Neural cell (in vitro differentiated cells): ENCODE data around the gene ZBTB42. TPM values are rescaled to one million over a fixed set of nuclear protein-coding genes. Genes with fewer than 3 reads are reported as not detected.

Source experiments
- H2AFZ ChIP-seq: fragments of 200-600, 300-800 bp; sonication (generic), shearing (Covaris generic); 2 replicates; pipeline ENCODE4 v1.6.0; 2014; ENCODE audit warnings: low read depth, mild to moderate bottlenecking, antibody characterized with exemption, low read length, moderate library complexity
- H3F3A ChIP-seq: fragments of 200-600 bp; shearing (Covaris generic); 2 replicates; pipeline ENCODE4 v1.6.1; 2016; ENCODE audit warnings: mild to moderate bottlenecking, moderate library complexity, mixed read lengths, antibody characterized with exemption, low read length; ENCODE audit not compliant: insufficient read depth, poor library complexity, severe bottlenecking
- H3K27ac ChIP-seq: fragments of 200-600, 300-800 bp; sonication (generic), shearing (Covaris generic); 2 replicates; pipeline ENCODE4 v1.5.1; 2014; ENCODE audit warnings: mild to moderate bottlenecking, low read length, moderate library complexity
- H3K27me3 ChIP-seq: fragments of 300-800, 200-600 bp; sonication (generic), shearing (Covaris generic); 2 replicates; pipeline ENCODE4 v1.6.0; 2014; ENCODE audit warnings: mild to moderate bottlenecking, low read depth, low read length, moderate library complexity; ENCODE audit not compliant: insufficient read depth
- H3K36me3 ChIP-seq: fragments of 300-800, 200-600 bp; sonication (generic), shearing (Covaris generic); 2 replicates; pipeline ENCODE4 v1.5.1; 2014; ENCODE audit warnings: mild to moderate bottlenecking, antibody characterized with exemption, low read length, moderate library complexity; ENCODE audit not compliant: insufficient read depth
- H3K4me2 ChIP-seq: fragments of 300-800, 200-600 bp; sonication (generic), shearing (Covaris generic); 2 replicates; pipeline ENCODE4 v1.6.0; 2014; ENCODE audit warnings: mild to moderate bottlenecking, low read length
- H3K4me3 ChIP-seq: fragments of 300-800, 200-600 bp; sonication (generic), shearing (Covaris generic); 2 replicates; pipeline ENCODE4 v1.5.1; 2014; ENCODE audit warnings: mild to moderate bottlenecking, low read length, moderate library complexity
- H3K79me2 ChIP-seq: fragments of 200-600 bp; shearing (Covaris generic); replicated peaks from 2 replicates; pipeline ENCODE4 v1.6.0; 2014; ENCODE audit warnings: mild to moderate bottlenecking, low read length, moderate library complexity; ENCODE audit not compliant: insufficient read depth
- H3K9ac ChIP-seq: fragments of 300-800, 200-600 bp; sonication (generic), shearing (Covaris generic); 2 replicates; pipeline ENCODE4 v1.6.1; 2016; ENCODE audit warnings: mild to moderate bottlenecking, low read length, mixed read lengths
- H3K9me2 ChIP-seq: fragments of 200-600 bp; shearing (Covaris generic); 2 replicates; pipeline ENCODE4 v1.6.1; 2016; ENCODE audit warnings: mild to moderate bottlenecking, low read length, mixed read lengths; ENCODE audit not compliant: insufficient read depth
- H3K9me3 ChIP-seq: fragments of 200-600, 300-800 bp; sonication (generic), shearing (Covaris generic); 2 replicates; pipeline ENCODE4 v1.6.1; 2016; ENCODE audit warnings: mild to moderate bottlenecking, mixed run types, low read length, moderate library complexity, mixed read lengths
- H4K20me1 ChIP-seq: fragments of 200-600 bp; shearing (Covaris generic); 2 replicates; pipeline ENCODE4 v1.6.1; 2016; ENCODE audit warnings: mild to moderate bottlenecking, mixed run types; ENCODE audit not compliant: insufficient read depth
- CTCF ChIP-seq: fragments of 450-650 bp; IDR thresholded peaks from 2 replicates; pipeline ENCODE4 v1.5.1; 2014; ENCODE audit warnings: antibody characterized with exemption, mild to moderate bottlenecking, moderate library complexity; ENCODE audit not compliant: poor library complexity, severe bottlenecking
- EP300 ChIP-seq: fragments of 450-650 bp; conservative IDR thresholded peaks from 2 replicates; pipeline ENCODE4 v1.6.1; 2014; ENCODE audit warnings: antibody characterized with exemption, mild to moderate bottlenecking, moderate library complexity; ENCODE audit not compliant: poor library complexity, severe bottlenecking
- EZH2 ChIP-seq: fragments of 200-600, 300-800 bp; shearing (Covaris generic), sonication (generic); IDR thresholded peaks from 2 replicates; pipeline ENCODE4 v1.6.1; 2014; ENCODE audit warnings: antibody characterized with exemption, low read length, borderline replicate concordance, mild to moderate bottlenecking; ENCODE audit not compliant: insufficient read depth, poor library complexity, severe bottlenecking
- MXI1 ChIP-seq: fragments of 450-650 bp; conservative IDR thresholded peaks from 2 replicates; pipeline ENCODE4 v1.6.1; 2014; ENCODE audit warnings: antibody characterized with exemption, mild to moderate bottlenecking; ENCODE audit not compliant: poor library complexity, severe bottlenecking
- POLR2AphosphoS5 ChIP-seq: IDR thresholded peaks from 2 replicates; pipeline ENCODE4 v1.6.1; 2012
- RAD21 ChIP-seq: fragments of 450-650 bp; conservative IDR thresholded peaks from 2 replicates; pipeline ENCODE4 v1.6.1; 2014; ENCODE audit warnings: antibody characterized with exemption, mild to moderate bottlenecking, moderate library complexity
- REST ChIP-seq: IDR thresholded peaks from 2 replicates; pipeline ENCODE4 v1.6.1; 2012; ENCODE audit warnings: borderline replicate concordance
- SMC3 ChIP-seq: fragments of 450-650 bp; conservative IDR thresholded peaks from 2 replicates; pipeline ENCODE4 v1.6.1; 2014; ENCODE audit warnings: antibody characterized with exemption, mild to moderate bottlenecking, moderate library complexity; ENCODE audit not compliant: poor library complexity
- TAF1 ChIP-seq: IDR thresholded peaks from 2 replicates; pipeline ENCODE4 v1.6.1; 2012; ENCODE audit warnings: low read depth
- polyA plus RNA-seq: library from polyadenylated mRNA; depleted of rRNA; stranded (reverse); fragments of >200 nt; gene quantifications from 2 replicates; pipeline ENCODE4 v1.2.3, GENCODE V29; 2014

Gene ZBTB42
- polyA plus RNA-seq, 1 donor from 2014 or later: not detected

DNA sequence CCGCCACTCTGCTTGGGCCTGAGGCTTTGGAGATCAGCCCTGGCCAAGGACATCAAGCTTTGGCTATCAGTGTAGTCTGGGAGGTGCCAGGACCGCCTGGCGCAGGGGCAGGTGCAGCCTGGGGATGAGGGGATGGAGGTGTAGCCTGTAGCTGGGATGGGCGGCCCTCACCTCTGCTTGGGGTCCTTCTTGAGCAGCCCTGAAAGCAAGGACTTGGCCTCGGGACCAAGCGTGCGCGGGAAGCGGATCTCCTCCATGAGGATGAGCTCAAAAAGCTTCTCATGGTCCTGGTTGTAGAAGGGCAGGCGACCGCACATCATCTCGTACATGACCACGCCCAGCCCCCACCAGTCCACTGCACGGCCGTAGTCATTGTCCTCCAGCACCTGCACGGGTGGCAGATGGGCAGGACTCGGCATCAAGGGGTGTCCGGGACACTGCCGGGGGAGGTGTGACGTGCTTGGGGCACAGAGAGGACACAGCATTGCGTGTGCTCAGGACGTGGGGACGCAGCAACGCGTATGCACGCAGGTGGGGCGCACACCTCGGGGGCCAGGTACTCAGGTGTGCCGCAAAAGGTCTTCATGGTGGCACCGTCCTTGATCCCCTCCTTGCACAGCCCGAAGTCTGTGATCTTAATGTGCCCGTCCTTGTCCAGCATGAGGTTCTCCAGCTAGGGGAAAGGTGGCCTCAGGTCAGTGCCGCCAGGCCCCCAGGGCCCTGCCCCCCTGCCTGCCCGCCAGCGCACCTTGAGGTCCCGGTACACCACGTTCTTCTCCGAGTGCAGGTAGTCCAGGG lies 28.0 kb upstream of the ZBTB42 start:
- no peak overlapping the region for H3K4me3 ChIP-seq
- no peaks in the 10 kb centered on the region for H3F3A ChIP-seq
- peaks cover 11% of the 10 kb centered on the region for H3K36me3 ChIP-seq
- H3K79me2 ChIP-seq: no peaks in the 10 kb centered on the region
- H3K9me2 ChIP-seq: no peaks in the 10 kb centered on the region
- TF ChIP-seq TAF1: no peak
- no peak for TF ChIP-seq EP300
- no peak for TF ChIP-seq REST
- TF ChIP-seq SMC3: no peak
- no peak for TF ChIP-seq CTCF
- TF ChIP-seq RAD21: no peak
- no peak for TF ChIP-seq EZH2
- no peak for TF ChIP-seq MXI1
- H4K20me1 ChIP-seq: no peaks in the 10 kb centered on the region
- no peak overlapping the region for H3K9ac ChIP-seq
- no peak overlapping the region for H3K27ac ChIP-seq
- no peak overlapping the region for H2AFZ ChIP-seq
- H3K9me3 ChIP-seq: no peaks in the 10 kb centered on the region
- no peaks in the 10 kb centered on the region for H3K27me3 ChIP-seq
- no peak overlapping the region for H3K4me2 ChIP-seq

GRCh38 chr14:104773505-104774452 lies 27.1 kb upstream of the ZBTB42 start:
- TF ChIP-seq MXI1 (no peak), RAD21 (no peak), TAF1 (no peak), EP300 (no peak), POLR2AphosphoS5 (no peak), SMC3 (no peak), REST (no peak), EZH2 (no peak), CTCF (no peak)
- Histone ChIP-seq H3F3A (no peaks in the 10 kb centered on the region), H3K9ac (no peak overlapping the region), H3K27me3 (no peaks in the 10 kb centered on the region), H4K20me1 (no peaks in the 10 kb centered on the region), H3K36me3 (peaks cover 11% of the 10 kb centered on the region), H3K79me2 (no peaks in the 10 kb centered on the region), H3K9me2 (no peaks in the 10 kb centered on the region), H2AFZ (no peak overlapping the region), H3K9me3 (no peaks in the 10 kb centered on the region), H3K4me2 (no peak overlapping the region), H3K27ac (no peak overlapping the region), H3K4me3 (no peak overlapping the region)
